MG63 (cell line): Measurements from ENCODE around the gene PARP9. TPM values are rescaled to one million over a fixed set of nuclear protein-coding genes. Genes with fewer than 3 reads are reported as not detected.

ENCODE experiments used
- total RNA-seq: library from RNA; depleted of rRNA; stranded (reverse); fragments of >200 nt; shearing (Covaris generic); gene quantifications from 2 replicates; pipeline ENCODE4 v1.2.3, GENCODE V29; 2014; ENCODE audit warnings: low replicate concordance; rRNA removed

PARP9 gene
- total RNA-seq, 1 experiment from 2014 or later = 20.8 TPM

Other genes with a start within 250 kb of the PARP9 start
- gene CSTA, start 239.1 kb downstream of the PARP9 start, total RNA-seq = 1.7 TPM in 1 of 2 replicates, not detected in the other
- 56.1 and 130 TPM in 2 replicates for gene MIX23, start 181.1 kb downstream of the PARP9 start, total RNA-seq
- 43.5 and 88.0 TPM in 2 replicates for gene FAM162A, start 180.1 kb downstream of the PARP9 start, total RNA-seq
- 9.2 and 10.5 TPM in 2 replicates for gene WDR5B, start 148.2 kb downstream of the PARP9 start, total RNA-seq
- gene KPNA1, start 49.4 kb downstream of the PARP9 start, total RNA-seq = 102 and 126 TPM in 2 replicates
- gene DTX3L, start within 50 bp of the PARP9 start, total RNA-seq = 28.4 and 39.3 TPM in 2 replicates
- 0.10 TPM in 1 of 2 replicates, not detected in the other for gene PARP15, start 13.3 kb upstream of the PARP9 start, total RNA-seq
- 17.9 and 18.0 TPM in 2 replicates for gene PARP14, start 116.5 kb upstream of the PARP9 start, total RNA-seq
- 1.4 and 10.3 TPM in 2 replicates for gene HSPBAP1, start 229.5 kb upstream of the PARP9 start, total RNA-seq
- 9.9 and 10.2 TPM in 2 replicates for gene SLC49A4, start 230.8 kb upstream of the PARP9 start, total RNA-seq